Neural cell (in vitro differentiated cells): ENCODE results near the gene PLEKHA3. TPM values are rescaled to one million over a fixed set of nuclear protein-coding genes. Genes with fewer than 3 reads are reported as not detected.

Experiments used
- H2AFZ ChIP-seq: fragments of 200-600, 300-800 bp; sonication (generic), shearing (Covaris generic); 2 replicates; pipeline ENCODE4 v1.6.0; 2014; ENCODE audit warnings: low read depth, mild to moderate bottlenecking, antibody characterized with exemption, low read length, moderate library complexity
- H3F3A ChIP-seq: fragments of 200-600 bp; shearing (Covaris generic); 2 replicates; pipeline ENCODE4 v1.6.1; 2016; ENCODE audit warnings: mild to moderate bottlenecking, moderate library complexity, mixed read lengths, antibody characterized with exemption, low read length; ENCODE audit not compliant: insufficient read depth, poor library complexity, severe bottlenecking
- H3K27ac ChIP-seq: fragments of 200-600, 300-800 bp; sonication (generic), shearing (Covaris generic); 2 replicates; pipeline ENCODE4 v1.5.1; 2014; ENCODE audit warnings: mild to moderate bottlenecking, low read length, moderate library complexity
- H3K27me3 ChIP-seq: fragments of 300-800, 200-600 bp; sonication (generic), shearing (Covaris generic); 2 replicates; pipeline ENCODE4 v1.6.0; 2014; ENCODE audit warnings: mild to moderate bottlenecking, low read depth, low read length, moderate library complexity; ENCODE audit not compliant: insufficient read depth
- H3K36me3 ChIP-seq: fragments of 300-800, 200-600 bp; sonication (generic), shearing (Covaris generic); 2 replicates; pipeline ENCODE4 v1.5.1; 2014; ENCODE audit warnings: mild to moderate bottlenecking, antibody characterized with exemption, low read length, moderate library complexity; ENCODE audit not compliant: insufficient read depth
- H3K4me2 ChIP-seq: fragments of 300-800, 200-600 bp; sonication (generic), shearing (Covaris generic); 2 replicates; pipeline ENCODE4 v1.6.0; 2014; ENCODE audit warnings: mild to moderate bottlenecking, low read length
- H3K4me3 ChIP-seq: fragments of 300-800, 200-600 bp; sonication (generic), shearing (Covaris generic); 2 replicates; pipeline ENCODE4 v1.5.1; 2014; ENCODE audit warnings: mild to moderate bottlenecking, low read length, moderate library complexity
- H3K79me2 ChIP-seq: fragments of 200-600 bp; shearing (Covaris generic); replicated peaks from 2 replicates; pipeline ENCODE4 v1.6.0; 2014; ENCODE audit warnings: mild to moderate bottlenecking, low read length, moderate library complexity; ENCODE audit not compliant: insufficient read depth
- H3K9ac ChIP-seq: fragments of 300-800, 200-600 bp; sonication (generic), shearing (Covaris generic); 2 replicates; pipeline ENCODE4 v1.6.1; 2016; ENCODE audit warnings: mild to moderate bottlenecking, low read length, mixed read lengths
- H3K9me2 ChIP-seq: fragments of 200-600 bp; shearing (Covaris generic); 2 replicates; pipeline ENCODE4 v1.6.1; 2016; ENCODE audit warnings: mild to moderate bottlenecking, low read length, mixed read lengths; ENCODE audit not compliant: insufficient read depth
- H3K9me3 ChIP-seq: fragments of 200-600, 300-800 bp; sonication (generic), shearing (Covaris generic); 2 replicates; pipeline ENCODE4 v1.6.1; 2016; ENCODE audit warnings: mild to moderate bottlenecking, mixed run types, low read length, moderate library complexity, mixed read lengths
- H4K20me1 ChIP-seq: fragments of 200-600 bp; shearing (Covaris generic); 2 replicates; pipeline ENCODE4 v1.6.1; 2016; ENCODE audit warnings: mild to moderate bottlenecking, mixed run types; ENCODE audit not compliant: insufficient read depth
- EP300 ChIP-seq: fragments of 450-650 bp; conservative IDR thresholded peaks from 2 replicates; pipeline ENCODE4 v1.6.1; 2014; ENCODE audit warnings: antibody characterized with exemption, mild to moderate bottlenecking, moderate library complexity; ENCODE audit not compliant: poor library complexity, severe bottlenecking
- EZH2 ChIP-seq: fragments of 200-600, 300-800 bp; shearing (Covaris generic), sonication (generic); IDR thresholded peaks from 2 replicates; pipeline ENCODE4 v1.6.1; 2014; ENCODE audit warnings: antibody characterized with exemption, low read length, borderline replicate concordance, mild to moderate bottlenecking; ENCODE audit not compliant: insufficient read depth, poor library complexity, severe bottlenecking
- MXI1 ChIP-seq: fragments of 450-650 bp; conservative IDR thresholded peaks from 2 replicates; pipeline ENCODE4 v1.6.1; 2014; ENCODE audit warnings: antibody characterized with exemption, mild to moderate bottlenecking; ENCODE audit not compliant: poor library complexity, severe bottlenecking
- POLR2AphosphoS5 ChIP-seq: IDR thresholded peaks from 2 replicates; pipeline ENCODE4 v1.6.1; 2012
- RAD21 ChIP-seq: fragments of 450-650 bp; conservative IDR thresholded peaks from 2 replicates; pipeline ENCODE4 v1.6.1; 2014; ENCODE audit warnings: antibody characterized with exemption, mild to moderate bottlenecking, moderate library complexity
- SMC3 ChIP-seq: fragments of 450-650 bp; conservative IDR thresholded peaks from 2 replicates; pipeline ENCODE4 v1.6.1; 2014; ENCODE audit warnings: antibody characterized with exemption, mild to moderate bottlenecking, moderate library complexity; ENCODE audit not compliant: poor library complexity
- TAF1 ChIP-seq: IDR thresholded peaks from 2 replicates; pipeline ENCODE4 v1.6.1; 2012; ENCODE audit warnings: low read depth
- polyA plus RNA-seq: library from polyadenylated mRNA; depleted of rRNA; stranded (reverse); fragments of >200 nt; gene quantifications from 2 replicates; pipeline ENCODE4 v1.2.3, GENCODE V29; 2014
- TF ChIP-seq, protein P1 (sequence below): IDR thresholded peaks from 2 replicates; pipeline ENCODE4 v1.6.1; 2012; ENCODE audit warnings: borderline replicate concordance
- TF ChIP-seq, protein P2 (sequence below): fragments of 450-650 bp; IDR thresholded peaks from 2 replicates; pipeline ENCODE4 v1.5.1; 2014; ENCODE audit warnings: antibody characterized with exemption, mild to moderate bottlenecking, moderate library complexity; ENCODE audit not compliant: poor library complexity, severe bottlenecking

PLEKHA3 gene
- polyA plus RNA-seq, 1 donor from 2014 or later: 16.8 TPM

- Histone ChIP-seq H3K79me2 (peaks cover 8% of the 10 kb centered on the region), H4K20me1 (no peaks in the 10 kb centered on the region), H3F3A (no peaks in the 10 kb centered on the region), H2AFZ (no peak overlapping the region), H3K36me3 (no peaks in the 10 kb centered on the region), H3K4me3 (no peak overlapping the region), H3K4me2 (no peak overlapping the region), H3K27ac (no peak overlapping the region), H3K9me2 (no peaks in the 10 kb centered on the region), H3K9me3 (no peaks in the 10 kb centered on the region), H3K9ac (no peak overlapping the region), H3K27me3 (no peaks in the 10 kb centered on the region)
- TF ChIP-seq SMC3 (no peak), EZH2 (no peak), TAF1 (no peak), RAD21 (no peak), POLR2AphosphoS5 (no peak), MXI1 (no peak), EP300 (no peak)
- TF ChIP-seq, protein P1, sequence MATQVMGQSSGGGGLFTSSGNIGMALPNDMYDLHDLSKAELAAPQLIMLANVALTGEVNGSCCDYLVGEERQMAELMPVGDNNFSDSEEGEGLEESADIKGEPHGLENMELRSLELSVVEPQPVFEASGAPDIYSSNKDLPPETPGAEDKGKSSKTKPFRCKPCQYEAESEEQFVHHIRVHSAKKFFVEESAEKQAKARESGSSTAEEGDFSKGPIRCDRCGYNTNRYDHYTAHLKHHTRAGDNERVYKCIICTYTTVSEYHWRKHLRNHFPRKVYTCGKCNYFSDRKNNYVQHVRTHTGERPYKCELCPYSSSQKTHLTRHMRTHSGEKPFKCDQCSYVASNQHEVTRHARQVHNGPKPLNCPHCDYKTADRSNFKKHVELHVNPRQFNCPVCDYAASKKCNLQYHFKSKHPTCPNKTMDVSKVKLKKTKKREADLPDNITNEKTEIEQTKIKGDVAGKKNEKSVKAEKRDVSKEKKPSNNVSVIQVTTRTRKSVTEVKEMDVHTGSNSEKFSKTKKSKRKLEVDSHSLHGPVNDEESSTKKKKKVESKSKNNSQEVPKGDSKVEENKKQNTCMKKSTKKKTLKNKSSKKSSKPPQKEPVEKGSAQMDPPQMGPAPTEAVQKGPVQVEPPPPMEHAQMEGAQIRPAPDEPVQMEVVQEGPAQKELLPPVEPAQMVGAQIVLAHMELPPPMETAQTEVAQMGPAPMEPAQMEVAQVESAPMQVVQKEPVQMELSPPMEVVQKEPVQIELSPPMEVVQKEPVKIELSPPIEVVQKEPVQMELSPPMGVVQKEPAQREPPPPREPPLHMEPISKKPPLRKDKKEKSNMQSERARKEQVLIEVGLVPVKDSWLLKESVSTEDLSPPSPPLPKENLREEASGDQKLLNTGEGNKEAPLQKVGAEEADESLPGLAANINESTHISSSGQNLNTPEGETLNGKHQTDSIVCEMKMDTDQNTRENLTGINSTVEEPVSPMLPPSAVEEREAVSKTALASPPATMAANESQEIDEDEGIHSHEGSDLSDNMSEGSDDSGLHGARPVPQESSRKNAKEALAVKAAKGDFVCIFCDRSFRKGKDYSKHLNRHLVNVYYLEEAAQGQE: no peak
- TF ChIP-seq, protein P2, sequence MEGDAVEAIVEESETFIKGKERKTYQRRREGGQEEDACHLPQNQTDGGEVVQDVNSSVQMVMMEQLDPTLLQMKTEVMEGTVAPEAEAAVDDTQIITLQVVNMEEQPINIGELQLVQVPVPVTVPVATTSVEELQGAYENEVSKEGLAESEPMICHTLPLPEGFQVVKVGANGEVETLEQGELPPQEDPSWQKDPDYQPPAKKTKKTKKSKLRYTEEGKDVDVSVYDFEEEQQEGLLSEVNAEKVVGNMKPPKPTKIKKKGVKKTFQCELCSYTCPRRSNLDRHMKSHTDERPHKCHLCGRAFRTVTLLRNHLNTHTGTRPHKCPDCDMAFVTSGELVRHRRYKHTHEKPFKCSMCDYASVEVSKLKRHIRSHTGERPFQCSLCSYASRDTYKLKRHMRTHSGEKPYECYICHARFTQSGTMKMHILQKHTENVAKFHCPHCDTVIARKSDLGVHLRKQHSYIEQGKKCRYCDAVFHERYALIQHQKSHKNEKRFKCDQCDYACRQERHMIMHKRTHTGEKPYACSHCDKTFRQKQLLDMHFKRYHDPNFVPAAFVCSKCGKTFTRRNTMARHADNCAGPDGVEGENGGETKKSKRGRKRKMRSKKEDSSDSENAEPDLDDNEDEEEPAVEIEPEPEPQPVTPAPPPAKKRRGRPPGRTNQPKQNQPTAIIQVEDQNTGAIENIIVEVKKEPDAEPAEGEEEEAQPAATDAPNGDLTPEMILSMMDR: no peak
These were observed 41.3 kb downstream of the PLEKHA3 start for GRCh38 chr2:178521304-178522150.

GRCh38 chr2:178522950-178523595, 42.8 kb downstream of the PLEKHA3 start:
- H3K27me3 ChIP-seq: no peaks in the 10 kb centered on the region
- H3K4me3 ChIP-seq: peak overlapping the region; percentile 88
- no peaks in the 10 kb centered on the region for H3K9me2 ChIP-seq
- H3K9me3 ChIP-seq: no peaks in the 10 kb centered on the region
- H4K20me1 ChIP-seq: no peaks in the 10 kb centered on the region
- H3K79me2 ChIP-seq: peaks cover 8% of the 10 kb centered on the region
- peak overlapping the region; percentile 85 for H3K4me2 ChIP-seq
- TF ChIP-seq POLR2AphosphoS5 (peak; percentile 81), EP300 (no peak), EZH2 (no peak), TAF1 (no peak), SMC3 (peak; percentile 52), RAD21 (peak; percentile 44), MXI1 (peak; percentile 38)
- TF ChIP-seq, protein P2: peak; percentile 92
- TF ChIP-seq, protein P1: no peak
- H3K9ac ChIP-seq: peak overlapping the region; percentile 74
- peak overlapping the region; percentile 65 for H2AFZ ChIP-seq
- H3F3A ChIP-seq: no peaks in the 10 kb centered on the region
- H3K27ac ChIP-seq: peak overlapping the region; percentile 62
- no peaks in the 10 kb centered on the region for H3K36me3 ChIP-seq
